Neural cell (in vitro differentiated cells): ENCODE results near the gene KIF5C. TPM values are rescaled to one million over a fixed set of nuclear protein-coding genes. Genes with fewer than 3 reads are reported as not detected.

Experiments
- H2AFZ ChIP-seq: fragments of 200-600, 300-800 bp; sonication (generic), shearing (Covaris generic); 2 replicates; pipeline ENCODE4 v1.6.0; 2014; ENCODE audit warnings: low read depth, mild to moderate bottlenecking, antibody characterized with exemption, low read length, moderate library complexity
- H3F3A ChIP-seq: fragments of 200-600 bp; shearing (Covaris generic); 2 replicates; pipeline ENCODE4 v1.6.1; 2016; ENCODE audit warnings: mild to moderate bottlenecking, moderate library complexity, mixed read lengths, antibody characterized with exemption, low read length; ENCODE audit not compliant: insufficient read depth, poor library complexity, severe bottlenecking
- H3K27ac ChIP-seq: fragments of 200-600, 300-800 bp; sonication (generic), shearing (Covaris generic); 2 replicates; pipeline ENCODE4 v1.5.1; 2014; ENCODE audit warnings: mild to moderate bottlenecking, low read length, moderate library complexity
- H3K27me3 ChIP-seq: fragments of 300-800, 200-600 bp; sonication (generic), shearing (Covaris generic); 2 replicates; pipeline ENCODE4 v1.6.0; 2014; ENCODE audit warnings: mild to moderate bottlenecking, low read depth, low read length, moderate library complexity; ENCODE audit not compliant: insufficient read depth
- H3K36me3 ChIP-seq: fragments of 300-800, 200-600 bp; sonication (generic), shearing (Covaris generic); 2 replicates; pipeline ENCODE4 v1.5.1; 2014; ENCODE audit warnings: mild to moderate bottlenecking, antibody characterized with exemption, low read length, moderate library complexity; ENCODE audit not compliant: insufficient read depth
- H3K4me2 ChIP-seq: fragments of 300-800, 200-600 bp; sonication (generic), shearing (Covaris generic); 2 replicates; pipeline ENCODE4 v1.6.0; 2014; ENCODE audit warnings: mild to moderate bottlenecking, low read length
- H3K4me3 ChIP-seq: fragments of 300-800, 200-600 bp; sonication (generic), shearing (Covaris generic); 2 replicates; pipeline ENCODE4 v1.5.1; 2014; ENCODE audit warnings: mild to moderate bottlenecking, low read length, moderate library complexity
- H3K79me2 ChIP-seq: fragments of 200-600 bp; shearing (Covaris generic); replicated peaks from 2 replicates; pipeline ENCODE4 v1.6.0; 2014; ENCODE audit warnings: mild to moderate bottlenecking, low read length, moderate library complexity; ENCODE audit not compliant: insufficient read depth
- H3K9ac ChIP-seq: fragments of 300-800, 200-600 bp; sonication (generic), shearing (Covaris generic); 2 replicates; pipeline ENCODE4 v1.6.1; 2016; ENCODE audit warnings: mild to moderate bottlenecking, low read length, mixed read lengths
- H3K9me2 ChIP-seq: fragments of 200-600 bp; shearing (Covaris generic); 2 replicates; pipeline ENCODE4 v1.6.1; 2016; ENCODE audit warnings: mild to moderate bottlenecking, low read length, mixed read lengths; ENCODE audit not compliant: insufficient read depth
- H3K9me3 ChIP-seq: fragments of 200-600, 300-800 bp; sonication (generic), shearing (Covaris generic); 2 replicates; pipeline ENCODE4 v1.6.1; 2016; ENCODE audit warnings: mild to moderate bottlenecking, mixed run types, low read length, moderate library complexity, mixed read lengths
- H4K20me1 ChIP-seq: fragments of 200-600 bp; shearing (Covaris generic); 2 replicates; pipeline ENCODE4 v1.6.1; 2016; ENCODE audit warnings: mild to moderate bottlenecking, mixed run types; ENCODE audit not compliant: insufficient read depth
- EP300 ChIP-seq: fragments of 450-650 bp; conservative IDR thresholded peaks from 2 replicates; pipeline ENCODE4 v1.6.1; 2014; ENCODE audit warnings: antibody characterized with exemption, mild to moderate bottlenecking, moderate library complexity; ENCODE audit not compliant: poor library complexity, severe bottlenecking
- EZH2 ChIP-seq: fragments of 200-600, 300-800 bp; shearing (Covaris generic), sonication (generic); IDR thresholded peaks from 2 replicates; pipeline ENCODE4 v1.6.1; 2014; ENCODE audit warnings: antibody characterized with exemption, low read length, borderline replicate concordance, mild to moderate bottlenecking; ENCODE audit not compliant: insufficient read depth, poor library complexity, severe bottlenecking
- MXI1 ChIP-seq: fragments of 450-650 bp; conservative IDR thresholded peaks from 2 replicates; pipeline ENCODE4 v1.6.1; 2014; ENCODE audit warnings: antibody characterized with exemption, mild to moderate bottlenecking; ENCODE audit not compliant: poor library complexity, severe bottlenecking
- POLR2AphosphoS5 ChIP-seq: IDR thresholded peaks from 2 replicates; pipeline ENCODE4 v1.6.1; 2012
- RAD21 ChIP-seq: fragments of 450-650 bp; conservative IDR thresholded peaks from 2 replicates; pipeline ENCODE4 v1.6.1; 2014; ENCODE audit warnings: antibody characterized with exemption, mild to moderate bottlenecking, moderate library complexity
- REST ChIP-seq: IDR thresholded peaks from 2 replicates; pipeline ENCODE4 v1.6.1; 2012; ENCODE audit warnings: borderline replicate concordance
- SMC3 ChIP-seq: fragments of 450-650 bp; conservative IDR thresholded peaks from 2 replicates; pipeline ENCODE4 v1.6.1; 2014; ENCODE audit warnings: antibody characterized with exemption, mild to moderate bottlenecking, moderate library complexity; ENCODE audit not compliant: poor library complexity
- TAF1 ChIP-seq: IDR thresholded peaks from 2 replicates; pipeline ENCODE4 v1.6.1; 2012; ENCODE audit warnings: low read depth
- polyA plus RNA-seq: library from polyadenylated mRNA; depleted of rRNA; stranded (reverse); fragments of >200 nt; gene quantifications from 2 replicates; pipeline ENCODE4 v1.2.3, GENCODE V29; 2014
- TF ChIP-seq, protein P1 (sequence below): fragments of 450-650 bp; IDR thresholded peaks from 2 replicates; pipeline ENCODE4 v1.5.1; 2014; ENCODE audit warnings: antibody characterized with exemption, mild to moderate bottlenecking, moderate library complexity; ENCODE audit not compliant: poor library complexity, severe bottlenecking

KIF5C gene
- polyA plus RNA-seq, 1 donor from 2014 or later: 527 TPM

GRCh38 chr2:149042881-149043280, 167.9 kb downstream of the KIF5C start:
- Histone ChIP-seq H3K27me3 (peaks cover 17% of the 10 kb centered on the region), H3K79me2 (no peaks in the 10 kb centered on the region), H3K4me3 (no peak overlapping the region), H3K9ac (no peak overlapping the region), H3F3A (no peaks in the 10 kb centered on the region), H3K4me2 (no peak overlapping the region), H3K36me3 (no peaks in the 10 kb centered on the region), H4K20me1 (no peaks in the 10 kb centered on the region), H3K9me3 (no peaks in the 10 kb centered on the region), H3K27ac (no peak overlapping the region), H3K9me2 (no peaks in the 10 kb centered on the region), H2AFZ (no peak overlapping the region)
- TF ChIP-seq RAD21 (no peak), POLR2AphosphoS5 (no peak), REST (no peak), EP300 (no peak), MXI1 (no peak), EZH2 (no peak), SMC3 (no peak), TAF1 (no peak)
- TF ChIP-seq, protein P1, sequence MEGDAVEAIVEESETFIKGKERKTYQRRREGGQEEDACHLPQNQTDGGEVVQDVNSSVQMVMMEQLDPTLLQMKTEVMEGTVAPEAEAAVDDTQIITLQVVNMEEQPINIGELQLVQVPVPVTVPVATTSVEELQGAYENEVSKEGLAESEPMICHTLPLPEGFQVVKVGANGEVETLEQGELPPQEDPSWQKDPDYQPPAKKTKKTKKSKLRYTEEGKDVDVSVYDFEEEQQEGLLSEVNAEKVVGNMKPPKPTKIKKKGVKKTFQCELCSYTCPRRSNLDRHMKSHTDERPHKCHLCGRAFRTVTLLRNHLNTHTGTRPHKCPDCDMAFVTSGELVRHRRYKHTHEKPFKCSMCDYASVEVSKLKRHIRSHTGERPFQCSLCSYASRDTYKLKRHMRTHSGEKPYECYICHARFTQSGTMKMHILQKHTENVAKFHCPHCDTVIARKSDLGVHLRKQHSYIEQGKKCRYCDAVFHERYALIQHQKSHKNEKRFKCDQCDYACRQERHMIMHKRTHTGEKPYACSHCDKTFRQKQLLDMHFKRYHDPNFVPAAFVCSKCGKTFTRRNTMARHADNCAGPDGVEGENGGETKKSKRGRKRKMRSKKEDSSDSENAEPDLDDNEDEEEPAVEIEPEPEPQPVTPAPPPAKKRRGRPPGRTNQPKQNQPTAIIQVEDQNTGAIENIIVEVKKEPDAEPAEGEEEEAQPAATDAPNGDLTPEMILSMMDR: no peak

DNA sequence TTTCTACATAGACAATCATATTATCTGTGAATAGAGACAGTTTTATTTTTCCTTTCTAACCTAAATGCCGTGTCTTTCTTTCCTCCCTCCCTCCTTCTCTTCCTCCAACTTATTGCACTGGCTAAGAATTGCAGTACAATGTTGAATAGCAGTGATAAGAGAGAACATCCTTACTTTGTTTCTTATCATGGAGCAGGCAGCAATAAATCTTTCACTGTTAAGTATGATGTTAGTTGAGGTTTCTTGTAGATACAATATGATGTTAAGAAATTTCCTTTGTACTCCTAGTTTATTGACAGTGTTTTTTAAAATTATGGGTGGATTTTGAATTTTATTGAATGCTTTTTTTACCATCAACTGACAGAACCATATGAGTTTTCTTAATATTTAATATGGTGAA, 169.5 kb downstream of the KIF5C start:
- Histone ChIP-seq H3K36me3 (no peaks in the 10 kb centered on the region), H3K9me2 (no peaks in the 10 kb centered on the region), H4K20me1 (no peaks in the 10 kb centered on the region), H3K9me3 (no peaks in the 10 kb centered on the region), H3K9ac (no peak overlapping the region), H3K4me3 (no peak overlapping the region), H3F3A (no peaks in the 10 kb centered on the region), H3K27me3 (peaks cover 4% of the 10 kb centered on the region), H3K4me2 (no peak overlapping the region), H3K79me2 (no peaks in the 10 kb centered on the region), H3K27ac (no peak overlapping the region), H2AFZ (no peak overlapping the region)
- TF ChIP-seq RAD21 (no peak), EP300 (no peak), MXI1 (no peak), SMC3 (no peak), EZH2 (no peak), POLR2AphosphoS5 (no peak), REST (no peak), TAF1 (no peak)
- TF ChIP-seq, protein P1: no peak
